Body of pancreas (tissue), 4 donors: ENCODE results near the gene NOTCH2. TPM values are rescaled to one million over a fixed set of nuclear protein-coding genes. Genes with fewer than 3 reads are reported as not detected.

Experiments used
- ATAC-seq: fragments of 150-250 bp; one replicate; pipeline ENCODE4 v1.9.1; 2016
- DNase-seq, 4 donors: peaks; one replicate each; pipeline ENCODE4 v3.0.0-alpha.2; 2019
- H3K27ac ChIP-seq, 4 donors: fragments of 200-600 bp; sonication (generic); 1 replicate in 3 of 4; 2 replicates in 1 of 4; pipeline versions ENCODE4 v1.5.1 to v1.6.1; 2016 to 2019; ENCODE audit warnings: mild to moderate bottlenecking in 1 of 4, mixed read lengths in 1 of 4, moderate library complexity in 1 of 4
- H3K27me3 ChIP-seq, 2 donors: fragments of 200-600 bp; sonication (generic); one replicate each; pipeline ENCODE4 v1.6.0; 2016; ENCODE audit warnings: mild to moderate bottlenecking in 1 of 2
- H3K36me3 ChIP-seq, 2 donors: fragments of 200-600 bp; sonication (generic); replicated peaks in 1 of 2; 2 replicates each; pipeline ENCODE4 v1.5.1; 2016; ENCODE audit warnings: low read depth in 2 of 2; ENCODE audit not compliant: insufficient read depth in 1 of 2
- H3K4me1 ChIP-seq: fragments of 200-600 bp; sonication (generic); one replicate; pipeline ENCODE4 v1.6.0; 2016
- H3K4me3 ChIP-seq, 2 donors: fragments of 200-600 bp; sonication (generic); 1 replicate in 1 of 2; 2 replicates in 1 of 2; pipeline ENCODE4 v1.5.1; 2016 to 2019
- H3K9me3 ChIP-seq, 3 donors: fragments of 200-600 bp; sonication (generic); 1 replicate in 2 of 3; 2 replicates in 1 of 3; pipeline ENCODE4 v1.5.1; 2016
- POLR2A ChIP-seq, 3 donors: fragments of 450-650 bp; IDR thresholded peaks; one replicate each; pipeline ENCODE4 v1.6.1; 2016; ENCODE audit warnings: antibody characterized with exemption in 3 of 3, mild to moderate bottlenecking in 2 of 3
- WGBS, 2 donors: methylation state at CpG; one replicate each; pipeline ENCODE4 v1.1.5; 2017; 5-methylcytosine and 5-hydroxymethylcytosine counted together
- intact Hi-C: fragments of 100-400 bp; cut with DNase I; formaldehyde crosslinking; loops from one replicate; pipeline ENCODE4 v1.15.1; 2023
- total RNA-seq, 2 donors: library from RNA; depleted of rRNA; stranded (reverse); fragments of >200 nt; gene quantifications; one replicate each; pipeline ENCODE4 v1.1.0, GENCODE V29; 2016
- TF ChIP-seq, protein P1 (sequence below), 7 experiments: fragments of 450-650 bp in 4 of 7; fragments of 200-600 bp in 3 of 7; sonication (generic) in 3 of 7; IDR thresholded peaks; one replicate each; pipeline ENCODE4 v1.5.1; 2016 to 2019; ENCODE audit warnings: antibody characterized with exemption in 7 of 7

NOTCH2 gene
- total RNA-seq, 2 donors from 2014 or later, result 39.6 to 65.9 TPM

DNA sequence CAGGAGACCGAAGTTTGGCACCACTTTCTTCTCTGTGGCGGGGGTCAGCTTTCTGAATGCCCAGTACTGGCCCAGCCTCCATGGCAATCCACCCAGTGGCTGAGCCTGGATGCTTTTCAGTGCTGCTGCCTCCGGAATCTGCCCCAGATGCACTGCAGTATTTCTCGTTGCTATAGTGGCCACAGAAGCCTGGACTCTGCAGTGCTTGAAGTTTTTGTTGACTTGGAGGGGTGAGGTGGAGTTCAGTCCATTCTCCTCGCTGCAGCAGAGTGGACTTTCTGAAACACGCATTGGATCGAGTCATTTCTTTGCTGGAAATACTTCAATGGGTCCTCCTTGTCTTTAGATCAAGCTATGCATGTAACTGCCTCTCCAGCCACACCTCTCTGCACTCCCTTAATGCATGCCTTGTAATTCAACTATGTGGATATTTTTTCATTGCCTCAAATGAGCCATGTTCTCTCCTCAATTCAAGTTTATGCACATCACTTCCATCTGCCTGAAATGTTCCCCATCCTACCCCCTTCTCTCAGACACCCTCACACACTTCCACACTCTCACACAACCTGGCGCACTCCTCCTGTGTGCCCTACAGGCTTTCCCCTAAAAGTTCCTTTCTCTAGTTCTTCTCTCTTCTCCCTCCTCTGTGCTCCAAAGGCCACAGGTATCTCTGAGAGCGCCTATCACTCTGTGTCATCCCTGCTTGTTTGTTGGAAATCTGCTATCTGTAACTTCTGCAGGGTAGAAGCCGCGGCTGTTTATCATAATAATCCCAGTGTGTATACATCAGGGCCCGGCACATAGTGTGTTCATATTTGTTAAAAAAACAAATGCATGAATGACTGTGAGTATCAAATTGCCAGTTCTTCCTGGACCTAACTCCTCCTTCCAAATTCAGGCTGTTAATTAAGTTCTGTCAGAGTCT lies 189.7 kb downstream of the NOTCH2 start:
- Histone ChIP-seq H3K36me3 (no peaks in the 10 kb centered on the region), H3K4me3 (no peak overlapping the region), H3K4me1 (no peaks in the 10 kb centered on the region), H3K27ac (no peak overlapping the region), H3K9me3 (no peaks in the 10 kb centered on the region), H3K27me3 (no peaks in the 10 kb centered on the region)
- no peak for TF ChIP-seq POLR2A (IDR thresholded peaks at IDR 0.05)
- TF ChIP-seq, protein P1, sequence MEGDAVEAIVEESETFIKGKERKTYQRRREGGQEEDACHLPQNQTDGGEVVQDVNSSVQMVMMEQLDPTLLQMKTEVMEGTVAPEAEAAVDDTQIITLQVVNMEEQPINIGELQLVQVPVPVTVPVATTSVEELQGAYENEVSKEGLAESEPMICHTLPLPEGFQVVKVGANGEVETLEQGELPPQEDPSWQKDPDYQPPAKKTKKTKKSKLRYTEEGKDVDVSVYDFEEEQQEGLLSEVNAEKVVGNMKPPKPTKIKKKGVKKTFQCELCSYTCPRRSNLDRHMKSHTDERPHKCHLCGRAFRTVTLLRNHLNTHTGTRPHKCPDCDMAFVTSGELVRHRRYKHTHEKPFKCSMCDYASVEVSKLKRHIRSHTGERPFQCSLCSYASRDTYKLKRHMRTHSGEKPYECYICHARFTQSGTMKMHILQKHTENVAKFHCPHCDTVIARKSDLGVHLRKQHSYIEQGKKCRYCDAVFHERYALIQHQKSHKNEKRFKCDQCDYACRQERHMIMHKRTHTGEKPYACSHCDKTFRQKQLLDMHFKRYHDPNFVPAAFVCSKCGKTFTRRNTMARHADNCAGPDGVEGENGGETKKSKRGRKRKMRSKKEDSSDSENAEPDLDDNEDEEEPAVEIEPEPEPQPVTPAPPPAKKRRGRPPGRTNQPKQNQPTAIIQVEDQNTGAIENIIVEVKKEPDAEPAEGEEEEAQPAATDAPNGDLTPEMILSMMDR (IDR thresholded peaks at IDR 0.05), result no peak
- intact Hi-C loops, result no loop called here
- DNase-seq (no peak), ATAC-seq (no peak)
- 75 to 78% methylated on average over 10 to 12 of the region's 12 CpGs for WGBS, 2 donors

DNA sequence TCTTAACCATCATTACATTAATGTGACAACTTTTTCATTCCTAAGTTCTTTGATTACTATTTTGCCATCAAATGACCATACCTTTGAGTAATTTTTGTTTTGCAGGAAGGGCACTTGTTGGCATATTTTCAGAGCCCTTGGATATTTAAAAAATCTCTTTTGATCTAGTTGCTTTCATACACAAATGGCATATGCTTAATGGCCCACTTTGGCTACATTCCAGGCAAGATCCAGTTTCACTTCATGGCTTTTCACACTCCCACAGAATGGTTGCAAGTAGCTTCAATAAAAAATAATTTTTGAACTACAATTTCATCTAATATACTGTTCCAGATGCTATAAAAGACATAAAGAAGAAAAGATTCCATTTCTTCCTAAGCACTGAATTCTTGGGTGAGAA lies 191.3 kb downstream of the NOTCH2 start:
- TF ChIP-seq, protein P1 (IDR thresholded peaks at IDR 0.05), result no peak
- no peak for TF ChIP-seq POLR2A (IDR thresholded peaks at IDR 0.05)

DNA sequence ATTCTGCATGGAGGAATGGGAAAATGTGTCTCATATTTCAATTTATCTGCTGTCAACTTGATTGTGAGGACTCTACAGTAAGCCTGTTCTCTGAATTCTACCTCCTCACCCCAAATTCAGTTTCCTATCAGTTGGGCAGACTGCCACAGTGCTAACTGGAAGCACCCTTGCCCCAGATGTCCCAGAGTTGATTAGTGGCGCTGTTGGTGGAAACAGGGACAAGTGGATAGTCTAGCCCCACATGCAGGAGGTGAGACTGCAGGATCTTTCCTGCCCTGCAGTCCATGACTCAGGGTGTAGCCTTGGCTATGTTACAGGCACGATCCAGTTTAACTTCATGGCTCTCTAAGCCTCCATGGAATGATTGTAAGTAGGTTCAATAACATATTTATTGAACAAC lies 195.3 kb downstream of the NOTCH2 start:
- H3K4me1 ChIP-seq, result peaks cover 6% of the 10 kb centered on the region
- no peaks in the 10 kb centered on the region for H3K27me3 ChIP-seq
- intact Hi-C loops, result no loop called here
- no peaks in the 10 kb centered on the region for H3K36me3 ChIP-seq
- H3K9me3 ChIP-seq, result no peaks in the 10 kb centered on the region
- 72 to 78% methylated on average over 2 of the region's 2 CpGs for WGBS, 2 donors
- DNase-seq (no peak), ATAC-seq (no peak)
- no peak for TF ChIP-seq POLR2A (IDR thresholded peaks at IDR 0.05)
- TF ChIP-seq, protein P1 (IDR thresholded peaks at IDR 0.05), result no peak
- H3K27ac ChIP-seq, result no peak overlapping the region
- H3K4me3 ChIP-seq, result no peak overlapping the region

More for the DNA sequence above, 191.3 kb downstream of the NOTCH2 start:
- no peaks in the 10 kb centered on the region for H3K27me3 ChIP-seq
- DNase-seq (no peak), ATAC-seq (no peak)
- intact Hi-C loops, result no loop called here
- H3K4me3 ChIP-seq, result no peak overlapping the region
- H3K9me3 ChIP-seq, result no peaks in the 10 kb centered on the region
- H3K36me3 ChIP-seq, result no peaks in the 10 kb centered on the region
- no peak overlapping the region for H3K27ac ChIP-seq
- no peaks in the 10 kb centered on the region for H3K4me1 ChIP-seq

DNA sequence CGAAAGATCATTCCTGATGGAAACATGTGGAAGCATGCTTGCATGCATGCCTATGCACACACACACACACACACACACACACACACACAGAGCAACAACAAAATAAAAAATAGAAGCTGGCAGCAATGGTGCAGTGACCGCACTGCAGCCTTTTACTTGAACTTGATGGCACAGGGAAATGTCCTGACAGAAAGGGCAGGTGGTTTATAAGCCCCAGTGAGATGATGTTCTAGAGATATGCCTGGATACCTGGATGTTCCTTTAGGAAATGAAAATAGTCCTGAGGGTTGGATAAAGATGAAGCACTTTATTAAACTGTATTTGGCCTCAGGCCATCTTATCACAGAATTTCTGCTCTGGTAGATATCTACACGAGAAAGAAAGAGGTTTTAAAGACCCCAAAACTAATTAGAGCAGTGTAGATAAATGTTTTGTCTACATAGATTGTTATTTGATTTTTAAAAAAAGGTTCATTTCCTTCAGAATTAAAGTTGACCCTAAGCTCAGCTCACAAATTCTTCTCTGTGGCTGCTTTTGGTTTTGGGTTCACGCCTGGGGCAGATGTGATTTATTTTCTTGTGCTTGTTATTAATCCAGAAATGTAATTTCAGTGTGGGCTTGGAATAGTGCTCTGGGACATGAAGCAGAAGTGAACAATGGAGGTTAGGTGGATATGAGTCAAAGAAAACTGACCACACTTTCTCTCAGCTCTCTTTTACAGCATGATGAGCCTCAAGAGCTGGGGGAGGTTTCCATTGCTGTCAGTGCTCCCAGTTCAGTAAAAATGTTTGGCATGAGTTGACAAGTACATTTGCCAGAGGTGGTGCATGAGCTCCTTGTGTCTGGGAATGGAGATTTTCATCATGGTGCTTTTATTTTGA lies 196.1 kb downstream of the NOTCH2 start:
- DNase-seq, result peak in 1 of 4 donors; percentile 11
- 62% methylated on average over 4 of the region's 4 CpGs for WGBS, 2 donors
- ATAC-seq, result no peak
- H3K4me3 ChIP-seq, result no peak overlapping the region
- no peaks in the 10 kb centered on the region for H3K27me3 ChIP-seq
- peaks cover 6% of the 10 kb centered on the region for H3K4me1 ChIP-seq
- intact Hi-C loops, result no loop called here
- H3K27ac ChIP-seq, result no peak overlapping the region
- no peaks in the 10 kb centered on the region for H3K9me3 ChIP-seq
- TF ChIP-seq, protein P1 (IDR thresholded peaks at IDR 0.05), result no peak
- TF ChIP-seq POLR2A (IDR thresholded peaks at IDR 0.05), result no peak
- H3K36me3 ChIP-seq, result no peaks in the 10 kb centered on the region
